Neural cell (in vitro differentiated cells): ENCODE results near the gene UBTF. TPM values are rescaled to one million over a fixed set of nuclear protein-coding genes. Genes with fewer than 3 reads are reported as not detected.

Experiments
- H2AFZ ChIP-seq: fragments of 200-600, 300-800 bp; sonication (generic), shearing (Covaris generic); 2 replicates; pipeline ENCODE4 v1.6.0; 2014; ENCODE audit warnings: low read depth, mild to moderate bottlenecking, antibody characterized with exemption, low read length, moderate library complexity
- H3F3A ChIP-seq: fragments of 200-600 bp; shearing (Covaris generic); 2 replicates; pipeline ENCODE4 v1.6.1; 2016; ENCODE audit warnings: mild to moderate bottlenecking, moderate library complexity, mixed read lengths, antibody characterized with exemption, low read length; ENCODE audit not compliant: insufficient read depth, poor library complexity, severe bottlenecking
- H3K27ac ChIP-seq: fragments of 200-600, 300-800 bp; sonication (generic), shearing (Covaris generic); 2 replicates; pipeline ENCODE4 v1.5.1; 2014; ENCODE audit warnings: mild to moderate bottlenecking, low read length, moderate library complexity
- H3K27me3 ChIP-seq: fragments of 300-800, 200-600 bp; sonication (generic), shearing (Covaris generic); 2 replicates; pipeline ENCODE4 v1.6.0; 2014; ENCODE audit warnings: mild to moderate bottlenecking, low read depth, low read length, moderate library complexity; ENCODE audit not compliant: insufficient read depth
- H3K36me3 ChIP-seq: fragments of 300-800, 200-600 bp; sonication (generic), shearing (Covaris generic); 2 replicates; pipeline ENCODE4 v1.5.1; 2014; ENCODE audit warnings: mild to moderate bottlenecking, antibody characterized with exemption, low read length, moderate library complexity; ENCODE audit not compliant: insufficient read depth
- H3K4me2 ChIP-seq: fragments of 300-800, 200-600 bp; sonication (generic), shearing (Covaris generic); 2 replicates; pipeline ENCODE4 v1.6.0; 2014; ENCODE audit warnings: mild to moderate bottlenecking, low read length
- H3K4me3 ChIP-seq: fragments of 300-800, 200-600 bp; sonication (generic), shearing (Covaris generic); 2 replicates; pipeline ENCODE4 v1.5.1; 2014; ENCODE audit warnings: mild to moderate bottlenecking, low read length, moderate library complexity
- H3K79me2 ChIP-seq: fragments of 200-600 bp; shearing (Covaris generic); replicated peaks from 2 replicates; pipeline ENCODE4 v1.6.0; 2014; ENCODE audit warnings: mild to moderate bottlenecking, low read length, moderate library complexity; ENCODE audit not compliant: insufficient read depth
- H3K9ac ChIP-seq: fragments of 300-800, 200-600 bp; sonication (generic), shearing (Covaris generic); 2 replicates; pipeline ENCODE4 v1.6.1; 2016; ENCODE audit warnings: mild to moderate bottlenecking, low read length, mixed read lengths
- H3K9me2 ChIP-seq: fragments of 200-600 bp; shearing (Covaris generic); 2 replicates; pipeline ENCODE4 v1.6.1; 2016; ENCODE audit warnings: mild to moderate bottlenecking, low read length, mixed read lengths; ENCODE audit not compliant: insufficient read depth
- H3K9me3 ChIP-seq: fragments of 200-600, 300-800 bp; sonication (generic), shearing (Covaris generic); 2 replicates; pipeline ENCODE4 v1.6.1; 2016; ENCODE audit warnings: mild to moderate bottlenecking, mixed run types, low read length, moderate library complexity, mixed read lengths
- H4K20me1 ChIP-seq: fragments of 200-600 bp; shearing (Covaris generic); 2 replicates; pipeline ENCODE4 v1.6.1; 2016; ENCODE audit warnings: mild to moderate bottlenecking, mixed run types; ENCODE audit not compliant: insufficient read depth
- EP300 ChIP-seq: fragments of 450-650 bp; conservative IDR thresholded peaks from 2 replicates; pipeline ENCODE4 v1.6.1; 2014; ENCODE audit warnings: antibody characterized with exemption, mild to moderate bottlenecking, moderate library complexity; ENCODE audit not compliant: poor library complexity, severe bottlenecking
- EZH2 ChIP-seq: fragments of 200-600, 300-800 bp; shearing (Covaris generic), sonication (generic); IDR thresholded peaks from 2 replicates; pipeline ENCODE4 v1.6.1; 2014; ENCODE audit warnings: antibody characterized with exemption, low read length, borderline replicate concordance, mild to moderate bottlenecking; ENCODE audit not compliant: insufficient read depth, poor library complexity, severe bottlenecking
- MXI1 ChIP-seq: fragments of 450-650 bp; conservative IDR thresholded peaks from 2 replicates; pipeline ENCODE4 v1.6.1; 2014; ENCODE audit warnings: antibody characterized with exemption, mild to moderate bottlenecking; ENCODE audit not compliant: poor library complexity, severe bottlenecking
- POLR2AphosphoS5 ChIP-seq: IDR thresholded peaks from 2 replicates; pipeline ENCODE4 v1.6.1; 2012
- RAD21 ChIP-seq: fragments of 450-650 bp; conservative IDR thresholded peaks from 2 replicates; pipeline ENCODE4 v1.6.1; 2014; ENCODE audit warnings: antibody characterized with exemption, mild to moderate bottlenecking, moderate library complexity
- SMC3 ChIP-seq: fragments of 450-650 bp; conservative IDR thresholded peaks from 2 replicates; pipeline ENCODE4 v1.6.1; 2014; ENCODE audit warnings: antibody characterized with exemption, mild to moderate bottlenecking, moderate library complexity; ENCODE audit not compliant: poor library complexity
- TAF1 ChIP-seq: IDR thresholded peaks from 2 replicates; pipeline ENCODE4 v1.6.1; 2012; ENCODE audit warnings: low read depth
- polyA plus RNA-seq: library from polyadenylated mRNA; depleted of rRNA; stranded (reverse); fragments of >200 nt; gene quantifications from 2 replicates; pipeline ENCODE4 v1.2.3, GENCODE V29; 2014
- TF ChIP-seq, protein P1 (sequence below): IDR thresholded peaks from 2 replicates; pipeline ENCODE4 v1.6.1; 2012; ENCODE audit warnings: borderline replicate concordance
- TF ChIP-seq, protein P2 (sequence below): fragments of 450-650 bp; IDR thresholded peaks from 2 replicates; pipeline ENCODE4 v1.5.1; 2014; ENCODE audit warnings: antibody characterized with exemption, mild to moderate bottlenecking, moderate library complexity; ENCODE audit not compliant: poor library complexity, severe bottlenecking

The UBTF gene
- polyA plus RNA-seq, 1 donor from 2014 or later: 73.8 TPM

DNA sequence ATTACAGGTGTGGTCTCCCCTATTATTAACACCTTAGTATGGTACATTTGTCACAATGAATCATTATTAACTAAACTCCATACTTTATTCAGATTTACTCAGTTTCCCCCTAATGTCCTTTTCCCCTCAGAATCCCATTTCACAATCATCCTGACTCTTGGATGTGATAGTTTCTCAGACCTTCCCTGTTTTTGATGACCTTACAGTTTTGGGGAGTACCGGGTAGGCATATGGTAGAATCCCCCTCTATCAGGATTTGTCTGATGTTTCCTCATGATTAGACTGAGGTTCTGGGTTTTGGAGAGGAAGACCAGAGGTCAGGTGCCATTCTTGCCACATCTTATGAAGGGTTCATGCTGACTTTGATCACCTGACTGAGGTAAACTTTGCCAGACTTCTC lies 55.0 kb downstream of the UBTF start:
- no peak overlapping the region for H3K9ac ChIP-seq
- H3K36me3 ChIP-seq: no peaks in the 10 kb centered on the region
- no peak overlapping the region for H3K27ac ChIP-seq
- H3K9me2 ChIP-seq: no peaks in the 10 kb centered on the region
- TF ChIP-seq, protein P1, sequence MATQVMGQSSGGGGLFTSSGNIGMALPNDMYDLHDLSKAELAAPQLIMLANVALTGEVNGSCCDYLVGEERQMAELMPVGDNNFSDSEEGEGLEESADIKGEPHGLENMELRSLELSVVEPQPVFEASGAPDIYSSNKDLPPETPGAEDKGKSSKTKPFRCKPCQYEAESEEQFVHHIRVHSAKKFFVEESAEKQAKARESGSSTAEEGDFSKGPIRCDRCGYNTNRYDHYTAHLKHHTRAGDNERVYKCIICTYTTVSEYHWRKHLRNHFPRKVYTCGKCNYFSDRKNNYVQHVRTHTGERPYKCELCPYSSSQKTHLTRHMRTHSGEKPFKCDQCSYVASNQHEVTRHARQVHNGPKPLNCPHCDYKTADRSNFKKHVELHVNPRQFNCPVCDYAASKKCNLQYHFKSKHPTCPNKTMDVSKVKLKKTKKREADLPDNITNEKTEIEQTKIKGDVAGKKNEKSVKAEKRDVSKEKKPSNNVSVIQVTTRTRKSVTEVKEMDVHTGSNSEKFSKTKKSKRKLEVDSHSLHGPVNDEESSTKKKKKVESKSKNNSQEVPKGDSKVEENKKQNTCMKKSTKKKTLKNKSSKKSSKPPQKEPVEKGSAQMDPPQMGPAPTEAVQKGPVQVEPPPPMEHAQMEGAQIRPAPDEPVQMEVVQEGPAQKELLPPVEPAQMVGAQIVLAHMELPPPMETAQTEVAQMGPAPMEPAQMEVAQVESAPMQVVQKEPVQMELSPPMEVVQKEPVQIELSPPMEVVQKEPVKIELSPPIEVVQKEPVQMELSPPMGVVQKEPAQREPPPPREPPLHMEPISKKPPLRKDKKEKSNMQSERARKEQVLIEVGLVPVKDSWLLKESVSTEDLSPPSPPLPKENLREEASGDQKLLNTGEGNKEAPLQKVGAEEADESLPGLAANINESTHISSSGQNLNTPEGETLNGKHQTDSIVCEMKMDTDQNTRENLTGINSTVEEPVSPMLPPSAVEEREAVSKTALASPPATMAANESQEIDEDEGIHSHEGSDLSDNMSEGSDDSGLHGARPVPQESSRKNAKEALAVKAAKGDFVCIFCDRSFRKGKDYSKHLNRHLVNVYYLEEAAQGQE: no peak
- no peak for TF ChIP-seq MXI1
- no peak for TF ChIP-seq TAF1
- TF ChIP-seq, protein P2, sequence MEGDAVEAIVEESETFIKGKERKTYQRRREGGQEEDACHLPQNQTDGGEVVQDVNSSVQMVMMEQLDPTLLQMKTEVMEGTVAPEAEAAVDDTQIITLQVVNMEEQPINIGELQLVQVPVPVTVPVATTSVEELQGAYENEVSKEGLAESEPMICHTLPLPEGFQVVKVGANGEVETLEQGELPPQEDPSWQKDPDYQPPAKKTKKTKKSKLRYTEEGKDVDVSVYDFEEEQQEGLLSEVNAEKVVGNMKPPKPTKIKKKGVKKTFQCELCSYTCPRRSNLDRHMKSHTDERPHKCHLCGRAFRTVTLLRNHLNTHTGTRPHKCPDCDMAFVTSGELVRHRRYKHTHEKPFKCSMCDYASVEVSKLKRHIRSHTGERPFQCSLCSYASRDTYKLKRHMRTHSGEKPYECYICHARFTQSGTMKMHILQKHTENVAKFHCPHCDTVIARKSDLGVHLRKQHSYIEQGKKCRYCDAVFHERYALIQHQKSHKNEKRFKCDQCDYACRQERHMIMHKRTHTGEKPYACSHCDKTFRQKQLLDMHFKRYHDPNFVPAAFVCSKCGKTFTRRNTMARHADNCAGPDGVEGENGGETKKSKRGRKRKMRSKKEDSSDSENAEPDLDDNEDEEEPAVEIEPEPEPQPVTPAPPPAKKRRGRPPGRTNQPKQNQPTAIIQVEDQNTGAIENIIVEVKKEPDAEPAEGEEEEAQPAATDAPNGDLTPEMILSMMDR: no peak
- no peak for TF ChIP-seq EP300
- no peak for TF ChIP-seq EZH2
- no peak for TF ChIP-seq SMC3
- no peak for TF ChIP-seq RAD21
- TF ChIP-seq POLR2AphosphoS5: no peak
- H3F3A ChIP-seq: no peaks in the 10 kb centered on the region
- no peaks in the 10 kb centered on the region for H3K9me3 ChIP-seq
- no peaks in the 10 kb centered on the region for H3K27me3 ChIP-seq
- no peak overlapping the region for H3K4me2 ChIP-seq
- H2AFZ ChIP-seq: no peak overlapping the region
- no peaks in the 10 kb centered on the region for H4K20me1 ChIP-seq
- no peaks in the 10 kb centered on the region for H3K79me2 ChIP-seq
- no peak overlapping the region for H3K4me3 ChIP-seq

DNA sequence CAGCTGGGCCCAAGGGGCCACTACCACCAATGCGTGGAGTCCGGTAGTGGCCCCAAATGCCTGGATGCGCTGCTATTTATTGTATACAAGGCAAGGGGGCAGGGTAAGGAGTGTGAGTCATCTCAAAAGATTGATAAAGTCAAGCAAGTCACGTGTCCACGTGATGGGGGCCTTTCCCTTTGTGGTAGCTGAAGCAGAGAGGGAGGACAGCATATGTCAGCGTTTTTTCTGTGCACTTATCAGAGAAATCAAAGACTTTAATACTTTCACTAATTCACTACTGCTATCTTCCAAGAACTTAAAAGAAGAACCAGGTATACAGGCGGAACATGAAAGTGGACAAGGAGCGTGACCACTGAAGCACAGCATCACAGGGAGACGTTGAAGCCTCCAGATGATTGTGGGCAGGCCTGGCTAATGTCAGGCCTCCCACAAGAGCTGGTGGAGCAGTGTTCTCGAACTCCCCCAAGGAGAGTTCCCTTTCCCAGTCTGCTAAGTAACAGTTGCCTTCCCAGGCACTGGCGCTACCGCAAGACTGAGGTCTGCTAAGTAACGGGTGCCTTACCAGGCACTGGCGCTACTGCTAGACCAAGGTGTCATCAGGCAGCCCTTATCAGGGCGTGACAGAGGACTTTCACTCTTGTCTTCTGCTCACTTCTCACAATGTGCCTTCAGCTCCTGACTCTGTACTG lies 59.8 kb downstream of the UBTF start:
- no peaks in the 10 kb centered on the region for H3F3A ChIP-seq
- TF ChIP-seq SMC3: no peak
- TF ChIP-seq, protein P2: no peak
- no peak for TF ChIP-seq EZH2
- no peak overlapping the region for H2AFZ ChIP-seq
- no peaks in the 10 kb centered on the region for H3K36me3 ChIP-seq
- H3K27me3 ChIP-seq: no peaks in the 10 kb centered on the region
- no peaks in the 10 kb centered on the region for H3K79me2 ChIP-seq
- no peaks in the 10 kb centered on the region for H3K9me3 ChIP-seq
- no peak overlapping the region for H3K4me2 ChIP-seq
- no peaks in the 10 kb centered on the region for H4K20me1 ChIP-seq
- H3K9ac ChIP-seq: no peak overlapping the region
- H3K9me2 ChIP-seq: no peaks in the 10 kb centered on the region
- no peak overlapping the region for H3K27ac ChIP-seq
- no peak overlapping the region for H3K4me3 ChIP-seq
